WTC11 (cell line): Measurements from ENCODE around the gene HECTD3. TPM values are rescaled to one million over a fixed set of nuclear protein-coding genes. Genes with fewer than 3 reads are reported as not detected.

ENCODE experiments used
- ATAC-seq: fragments of 200-7000 bp; cut with Tn5 transposase; 2 replicates; pipeline ENCODE4 v1.10.0; 2021; ENCODE audit warnings: mild to moderate bottlenecking, moderate library complexity
- CTCF ChIA-PET: fragments of 300-600 bp; sonication (Branson Sonifier 250); formaldehyde crosslinking; loops from one replicate; lab custom pipeline; 2021; ENCODE audit warnings: antibody characterized with exemption; lab: Charles Lee
- POLR2A ChIA-PET: fragments of 350-600 bp; sonication (Branson Sonifier 250); formaldehyde crosslinking; loops from one replicate; lab custom pipeline; 2021; ENCODE audit warnings: antibody characterized with exemption; lab: Charles Lee
- DNase-seq: peaks from one replicate; pipeline ENCODE4 v3.0.0; 2021; ENCODE audit warnings: low spot score
- H3K27ac Mint-ChIP-seq: 2 replicates; pipeline ENCODE4 v1.8.0; 2021; ENCODE audit warnings: mixed read lengths
- H3K27me3 Mint-ChIP-seq: 2 replicates; pipeline ENCODE4 v1.8.0; 2021; ENCODE audit warnings: low read depth, mild to moderate bottlenecking, moderate library complexity, mixed read lengths
- H3K36me3 Mint-ChIP-seq: 2 replicates; pipeline ENCODE4 v1.8.0; 2021; ENCODE audit warnings: mixed read lengths
- H3K4me1 Mint-ChIP-seq: 2 replicates; pipeline ENCODE4 v1.8.0; 2022; ENCODE audit warnings: mixed read lengths
- H3K4me3 Mint-ChIP-seq: 2 replicates; pipeline ENCODE4 v1.8.0; 2021; ENCODE audit warnings: mild to moderate bottlenecking, moderate library complexity, mixed read lengths
- H3K9me3 Mint-ChIP-seq: 2 replicates; pipeline ENCODE4 v1.8.0; 2021; ENCODE audit warnings: mixed read lengths
- CBFB ChIP-seq: sonication (generic); formaldehyde crosslinking; IDR thresholded peaks from 2 replicates; pipeline ENCODE4 v1.8.1; 2022; ENCODE audit warnings: mild to moderate bottlenecking, low read depth, missing genetic modification reagents
- E2F5 ChIP-seq: sonication (generic); formaldehyde crosslinking; IDR thresholded peaks from 2 replicates; pipeline ENCODE4 v1.8.1; 2022; ENCODE audit warnings: mild to moderate bottlenecking, moderate library complexity, missing genetic modification reagents
- GABPB1 ChIP-seq: sonication (generic); formaldehyde crosslinking; IDR thresholded peaks from 2 replicates; pipeline ENCODE4 v1.8.1; 2023; ENCODE audit warnings: mild to moderate bottlenecking, missing genetic modification reagents
- GRHL2 ChIP-seq: fragments of 250-450 bp; sonication (Bioruptor Pico); IDR thresholded peaks from 2 replicates; pipeline ENCODE4 v1.8.0; 2022; ENCODE audit warnings: mild to moderate bottlenecking, moderate library complexity; ENCODE audit not compliant: insufficient replicate concordance, severe bottlenecking
- HMGA2 ChIP-seq: fragments of 250-450 bp; sonication (Bioruptor Pico); IDR thresholded peaks from 2 replicates; pipeline ENCODE4 v1.4.0; 2021; ENCODE audit warnings: mild to moderate bottlenecking, moderate library complexity
- IRF1 ChIP-seq: sonication (generic); formaldehyde crosslinking; IDR thresholded peaks from 2 replicates; pipeline ENCODE4 v1.8.0; 2023; ENCODE audit warnings: missing genetic modification reagents
- IRF2 ChIP-seq: sonication (generic); formaldehyde crosslinking; IDR thresholded peaks from 2 replicates; pipeline ENCODE4 v1.8.0; 2022; ENCODE audit warnings: low read depth, missing genetic modification reagents, borderline replicate concordance
- NFATC4 ChIP-seq: fragments of 250-450 bp; sonication (Bioruptor Pico); IDR thresholded peaks from 2 replicates; pipeline ENCODE4 v1.9.0; 2021; ENCODE audit warnings: mild to moderate bottlenecking
- NR1H2 ChIP-seq: sonication (generic); formaldehyde crosslinking; IDR thresholded peaks from 2 replicates; pipeline ENCODE4 v1.9.0; 2021; ENCODE audit warnings: mild to moderate bottlenecking, moderate library complexity, missing genetic modification reagents
- PREB ChIP-seq: sonication (generic); formaldehyde crosslinking; IDR thresholded peaks from 2 replicates; pipeline ENCODE4 v1.8.1; 2022; ENCODE audit warnings: mild to moderate bottlenecking, missing genetic modification reagents, moderate library complexity, borderline replicate concordance
- RORB ChIP-seq: fragments of 250-450 bp; sonication (Bioruptor Pico); IDR thresholded peaks from 2 replicates; pipeline ENCODE4 v1.9.0; 2021; ENCODE audit warnings: mild to moderate bottlenecking
- SMAD3 ChIP-seq: sonication (generic); formaldehyde crosslinking; IDR thresholded peaks from 2 replicates; pipeline ENCODE4 v1.8.0; 2022; ENCODE audit warnings: missing genetic modification reagents, mild to moderate bottlenecking, borderline replicate concordance
- STAT6 ChIP-seq: sonication (generic); formaldehyde crosslinking; conservative IDR thresholded peaks from 2 replicates; pipeline ENCODE4 v1.8.1; 2023; ENCODE audit warnings: mild to moderate bottlenecking, low read depth, missing genetic modification reagents, moderate library complexity
- ZNF281 ChIP-seq: sonication (generic); formaldehyde crosslinking; IDR thresholded peaks from 2 replicates; pipeline ENCODE4 v1.8.0; 2023; ENCODE audit warnings: mild to moderate bottlenecking, missing genetic modification reagents
- ZNF396 ChIP-seq: fragments of 250-450 bp; sonication (Bioruptor Pico); IDR thresholded peaks from 2 replicates; pipeline ENCODE4 v1.8.0; 2021; ENCODE audit warnings: mild to moderate bottlenecking, moderate library complexity, borderline replicate concordance
- total RNA-seq: library from RNA; stranded (reverse); gene quantifications from 3 replicates; pipeline ENCODE4 v1.2.3, GENCODE V29; 2021

Gene HECTD3
- total RNA-seq, 1 experiment from 2014 or later = 39.5 TPM

- no peak for TF ChIP-seq E2F5 (CRISPR knock-in tag)
- no peak for TF ChIP-seq HMGA2 (CRISPR knock-in tag)
- TF ChIP-seq GRHL2 (CRISPR knock-in tag) = no peak
- TF ChIP-seq NFATC4 (CRISPR knock-in tag) = no peak
- TF ChIP-seq IRF1 (CRISPR knock-in tag) = no peak
Measured at GRCh38 chr1:45038661-45039364, 27.7 kb upstream of the HECTD3 start (continued).

GRCh38 chr1:45038240-45038639 is 27.1 kb upstream of the HECTD3 start:
- H3K36me3 Mint-ChIP-seq = no peaks in the 10 kb centered on the region
- no peaks in the 10 kb centered on the region for H3K9me3 Mint-ChIP-seq
- H3K27ac Mint-ChIP-seq = no peak overlapping the region
- H3K4me3 Mint-ChIP-seq = no peak overlapping the region
- H3K4me1 Mint-ChIP-seq = peaks cover 14% of the 10 kb centered on the region
- no peak for DNase-seq
- no peaks in the 10 kb centered on the region for H3K27me3 Mint-ChIP-seq
- POLR2A ChIA-PET = no interaction called here
- TF ChIP-seq ZNF281 (CRISPR knock-in tag) = no peak
- TF ChIP-seq PREB (CRISPR knock-in tag) = no peak
- no peak for TF ChIP-seq RORB (CRISPR knock-in tag)
- no peak for TF ChIP-seq GABPB1 (CRISPR knock-in tag)
- TF ChIP-seq IRF2 (CRISPR knock-in tag) = no peak
- ATAC-seq = no peak
- CTCF ChIA-PET = no interaction called here

- Mint-ChIP-seq H3K4me3 (no peak overlapping the region), H3K27ac (no peak overlapping the region), H3K9me3 (no peaks in the 10 kb centered on the region), H3K27me3 (no peaks in the 10 kb centered on the region), H3K36me3 (no peaks in the 10 kb centered on the region)
- DNase-seq = no peak
- POLR2A ChIA-PET = interaction anchor here (0.7 kb wide), 1 partner anchor 153 kb away, joined by 4 read pairs; no protein-coding TSS in a partner anchor
- TF ChIP-seq CBFB (CRISPR knock-in tag) (no peak), NR1H2 (no peak), IRF1 (CRISPR knock-in tag) (no peak), SMAD3 (CRISPR knock-in tag) (no peak), ZNF396 (CRISPR knock-in tag) (no peak), STAT6 (CRISPR knock-in tag) (no peak)
- TF ChIP-seq, all 79 proteins: peak for 0
- CTCF ChIA-PET = no interaction called here
- peaks cover 6% of the 10 kb centered on the region for H3K4me1 Mint-ChIP-seq
- ATAC-seq = no peak
Measured at GRCh38 chr1:45037456-45037855, 26.3 kb upstream of the HECTD3 start.
